SK-N-SH treated with all-trans-retinoic acid at 6 μM for 48 hours (cell line): ENCODE data around the gene SAMD4A.

Experiments used
- ARNTL ChIP-seq: fragments of 450-650 bp; formaldehyde crosslinking; IDR thresholded peaks from 2 replicates; pipeline ENCODE4 v1.5.0; 2020; ENCODE audit warnings: low read depth, mild to moderate bottlenecking, moderate library complexity, borderline replicate concordance
- ZFP30 ChIP-seq: fragments of 450-650 bp; formaldehyde crosslinking; IDR thresholded peaks from 2 replicates; pipeline ENCODE4 v1.5.0; 2022; ENCODE audit warnings: mild to moderate bottlenecking, moderate library complexity

- TF ChIP-seq ARNTL (no peak), ZFP30 (CRISPR knock-in tag) (no peak)
Measured at GRCh38 chr14:54789781-54790480, 223.0 kb downstream of the SAMD4A start.
